ENCODE data around the gene CKLF.

The CKLF gene

DNA sequence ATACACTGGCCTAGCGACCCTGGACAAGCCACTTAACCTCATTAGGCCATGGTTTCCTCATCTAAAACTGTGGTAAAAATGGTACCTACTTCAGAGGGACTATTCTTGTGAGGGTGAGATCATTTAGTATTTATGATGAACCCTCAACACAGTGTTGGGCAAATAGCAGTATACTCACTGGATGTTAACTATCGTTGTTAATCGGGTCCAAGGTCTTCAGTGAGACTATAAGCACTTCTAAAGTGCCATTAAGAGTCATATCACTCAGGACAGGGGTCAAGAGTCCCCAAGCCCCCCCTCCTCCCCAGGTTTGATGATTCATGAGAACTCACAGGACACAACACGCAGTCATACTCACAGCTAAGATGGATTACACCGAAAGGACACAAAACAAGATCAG, 13.5 kb upstream of the CKLF start:
- no peak overlapping the region for H3K4me3 ChIP-seq (ENCODE audit: low read depth, low read length)
- in situ Hi-C loops (cut with HindIII; ENCODE audit: low sequenced_read_pairs): no loop called here
- TF ChIP-seq CTCF (IDR thresholded peaks at IDR 0.05; ENCODE audit: low read depth, low read length): no peak
- no peak for DNase-seq (ENCODE audit: low read depth, low spot score)

DNA sequence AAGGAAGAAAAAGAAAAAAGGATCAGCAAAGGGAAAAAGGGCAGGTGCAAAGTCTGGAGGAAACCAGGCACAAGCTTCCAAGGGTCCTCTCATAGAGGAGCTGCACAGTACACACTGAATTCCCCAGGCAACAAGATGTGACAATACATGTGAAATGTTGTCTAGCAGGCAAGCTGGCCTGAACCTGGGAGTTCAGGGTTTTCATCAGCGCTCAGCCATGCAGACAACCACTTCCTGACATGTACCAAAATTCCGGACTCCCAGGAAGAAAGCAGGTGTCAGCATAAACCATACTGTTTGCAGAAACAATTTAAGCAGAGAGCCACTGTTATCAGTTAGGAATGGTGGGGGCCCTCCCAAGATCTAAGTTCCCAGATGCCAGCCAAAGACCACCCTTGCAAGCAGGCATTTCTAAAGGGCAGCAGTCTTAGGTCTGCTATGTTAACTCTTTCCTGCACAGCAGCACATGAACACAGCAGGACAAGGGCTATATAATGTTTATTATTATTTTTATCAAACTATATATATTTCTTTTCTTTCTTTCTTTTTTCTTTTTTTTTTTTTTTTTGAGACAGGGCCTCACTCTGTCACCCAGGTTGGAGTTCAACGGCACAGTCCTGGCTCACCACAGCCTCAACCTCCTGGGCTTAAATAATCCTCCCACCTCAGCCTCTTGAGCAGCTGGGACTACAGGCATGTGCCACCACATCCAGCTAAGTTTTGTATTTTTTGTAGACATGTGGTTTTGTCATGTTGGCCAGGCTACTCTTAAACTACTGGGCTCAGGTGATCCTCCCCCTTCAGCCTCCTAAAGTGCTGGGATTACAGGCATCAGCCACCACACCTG, 12.5 kb upstream of the CKLF start:
- TF ChIP-seq CTCF (IDR thresholded peaks at IDR 0.05; ENCODE audit: low read depth, low read length): no peak
- DNase-seq (ENCODE audit: low read depth, low spot score): peak; percentile 61
- no peak overlapping the region for H3K4me3 ChIP-seq (ENCODE audit: low read depth, low read length)
- in situ Hi-C loops (cut with HindIII; ENCODE audit: low sequenced_read_pairs): no loop called here

GRCh38 chr16:66541388-66542355, 10.7 kb upstream of the CKLF start:
- in situ Hi-C loops (cut with HindIII; ENCODE audit: low sequenced_read_pairs): no loop called here
- no peak for DNase-seq (ENCODE audit: low read depth, low spot score)
- no peak for TF ChIP-seq CTCF (IDR thresholded peaks at IDR 0.05; ENCODE audit: low read depth, low read length)
- H3K4me3 ChIP-seq (ENCODE audit: low read depth, low read length): no peak overlapping the region

GRCh38 chr16:66542396-66542795, 10.0 kb upstream of the CKLF start:
- in situ Hi-C loops (cut with HindIII; ENCODE audit: low sequenced_read_pairs): no loop called here
- no peak overlapping the region for H3K4me3 ChIP-seq (ENCODE audit: low read depth, low read length)
- no peak for TF ChIP-seq CTCF (IDR thresholded peaks at IDR 0.05; ENCODE audit: low read depth, low read length)
- no peak for DNase-seq (ENCODE audit: low read depth, low spot score)

GRCh38 chr16:66543541-66543940, 8.8 kb upstream of the CKLF start:
- no peak for DNase-seq (ENCODE audit: low read depth, low spot score)
- in situ Hi-C loops (cut with HindIII; ENCODE audit: low sequenced_read_pairs): no loop called here
- TF ChIP-seq CTCF (IDR thresholded peaks at IDR 0.05; ENCODE audit: low read depth, low read length): no peak
- no peak overlapping the region for H3K4me3 ChIP-seq (ENCODE audit: low read depth, low read length)

DNA sequence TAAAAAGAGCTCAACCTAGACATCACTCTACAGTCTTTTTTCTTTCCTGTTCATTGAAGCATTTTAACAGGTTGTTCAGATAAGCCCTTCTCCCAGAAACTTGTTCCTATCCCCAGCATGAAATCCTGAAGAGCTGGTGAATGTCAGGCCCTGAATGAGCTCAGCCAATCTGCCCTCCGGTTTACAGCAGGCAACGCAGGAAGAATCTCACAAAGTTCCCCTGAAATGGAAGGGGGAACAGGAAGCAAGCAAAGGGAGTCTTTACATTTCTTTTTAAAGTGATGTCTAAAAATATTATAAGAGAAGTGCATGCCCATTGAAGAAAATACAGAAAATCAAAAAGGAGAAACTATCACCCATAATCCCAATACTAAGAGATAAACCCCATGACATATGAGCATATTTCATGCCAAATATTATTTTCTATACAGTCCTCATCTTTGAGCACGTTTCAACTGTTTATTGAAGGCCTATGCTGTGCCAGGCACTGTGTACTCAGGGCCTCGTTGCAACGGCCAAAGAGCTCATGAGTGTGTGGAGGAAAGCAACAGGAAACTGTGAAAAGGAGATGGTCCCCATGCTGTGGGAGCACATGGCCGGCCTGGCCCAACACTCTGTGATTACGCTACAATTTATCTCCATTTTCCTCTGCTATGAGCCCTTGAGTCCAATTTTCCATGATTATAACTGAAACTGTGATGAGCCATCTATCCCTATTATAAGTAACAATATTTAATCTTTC, 8.2 kb upstream of the CKLF start:
- in situ Hi-C loops (cut with HindIII; ENCODE audit: low sequenced_read_pairs): no loop called here
- no peak for DNase-seq (ENCODE audit: low read depth, low spot score)
- no peak overlapping the region for H3K4me3 ChIP-seq (ENCODE audit: low read depth, low read length)
- no peak for TF ChIP-seq CTCF (IDR thresholded peaks at IDR 0.05; ENCODE audit: low read depth, low read length)

Measured in astrocyte of the spinal cord (primary cell).